Keratinocyte (primary cell): Measurements from ENCODE around the gene TPCN2. TPM values are rescaled to one million over a fixed set of nuclear protein-coding genes. Genes with fewer than 3 reads are reported as not detected.
"Not testable (repeated sequence)": the region's sequence is repeated elsewhere in the genome, so short reads cannot be mapped to it uniquely, and the experiment has no call there.

Source experiments
- DNase-seq: peaks from one replicate; pipeline ENCODE4 v3.0.0-alpha.2; 2011; ENCODE audit warnings: low read depth, missing footprints, low spot score
- FAIRE-seq: peaks from 2 replicates; lab custom pipeline; 2011; peaks lifted over from hg19 to GRCh38; lab: Jason Lieb, UNC
- H2AFZ ChIP-seq: 2 replicates; pipeline ENCODE4 v1.6.0; 2012; ENCODE audit warnings: low read length, control low read depth, inconsistent platforms; ENCODE audit not compliant: control insufficient read depth
- H3K27ac ChIP-seq: 2 replicates; pipeline ENCODE4 v1.5.1; 2011; ENCODE audit warnings: low read length; ENCODE audit not compliant: control insufficient read depth, insufficient read depth
- H3K27me3 ChIP-seq: 3 replicates; pipeline ENCODE4 v1.6.0; 2011; ENCODE audit warnings: low read length; ENCODE audit not compliant: control insufficient read depth, insufficient read depth; ENCODE audit errors: extremely low read depth
- H3K36me3 ChIP-seq, 2 experiments: 2 replicates in 1 of 2; 3 replicates in 1 of 2; pipeline ENCODE4 v1.5.1; 2011; ENCODE audit warnings: low read length in 2 of 2, mild to moderate bottlenecking in 1 of 2; ENCODE audit not compliant: control insufficient read depth in 2 of 2, insufficient read depth in 2 of 2; ENCODE audit errors: extremely low read depth in 1 of 2
- H3K4me1 ChIP-seq: 3 replicates; pipeline ENCODE4 v1.5.1; 2011; ENCODE audit warnings: low read length; ENCODE audit not compliant: control insufficient read depth, insufficient read depth; ENCODE audit errors: extremely low read depth
- H3K4me2 ChIP-seq: 3 replicates; pipeline ENCODE4 v1.6.0; 2011; ENCODE audit warnings: low read depth, low read length; ENCODE audit not compliant: control insufficient read depth, insufficient read depth; ENCODE audit errors: extremely low read depth
- H3K4me3 ChIP-seq, 3 experiments: fragments of 200-600 bp in 1 of 3; sonication (generic) in 1 of 3; 2 replicates in 2 of 3; 3 replicates in 1 of 3; pipeline ENCODE4 v1.5.1; 2011 to 2016; ENCODE audit warnings: low read length in 3 of 3, mild to moderate bottlenecking in 3 of 3, control low read depth in 2 of 3, inconsistent platforms in 1 of 3, low read depth in 1 of 3, mixed read lengths in 1 of 3, mixed run types in 1 of 3, moderate library complexity in 1 of 3; ENCODE audit not compliant: control insufficient read depth in 2 of 3, insufficient read depth in 2 of 3; ENCODE audit errors: extremely low read depth in 1 of 3
- H3K79me2 ChIP-seq: 2 replicates; pipeline ENCODE4 v1.6.0; 2012; ENCODE audit warnings: low read length; ENCODE audit not compliant: control insufficient read depth, insufficient read depth
- H3K9ac ChIP-seq: 3 replicates; pipeline ENCODE4 v1.6.0; 2011; ENCODE audit warnings: low read length; ENCODE audit not compliant: control insufficient read depth, insufficient read depth; ENCODE audit errors: extremely low read depth
- H3K9me1 ChIP-seq: 3 replicates; pipeline ENCODE4 v1.6.0; 2011; ENCODE audit warnings: low read length; ENCODE audit not compliant: control insufficient read depth, insufficient read depth; ENCODE audit errors: extremely low read depth
- H3K9me3 ChIP-seq: 2 replicates; pipeline ENCODE4 v1.5.1; 2012; ENCODE audit warnings: low read depth, low read length; ENCODE audit not compliant: control insufficient read depth
- H4K20me1 ChIP-seq: 3 replicates; pipeline ENCODE4 v1.6.0; 2011; ENCODE audit warnings: low read length; ENCODE audit not compliant: control insufficient read depth, insufficient read depth; ENCODE audit errors: extremely low read depth
- EZH2 ChIP-seq: IDR thresholded peaks from one replicate; pipeline ENCODE4 v1.6.1; 2012; ENCODE audit warnings: inconsistent platforms, mild to moderate bottlenecking, low read length, moderate library complexity
- dilution Hi-C: fragments of 300-500 bp; cut with MboI; formaldehyde crosslinking; loops from one replicate; pipeline ENCODE4 v1.7.0; 2020; ENCODE audit warnings: low sequenced_read_pairs; ENCODE audit not compliant: extremely low pct_ligation_motif_present
- polyA minus RNA-seq, 3 experiments: library from RNA; depleted of rRNA, polyadenylated mRNA; stranded (reverse); fragments of >200 nt; gene quantifications; 1 replicate in 1 of 3; 2 replicates in 1 of 3; 3 replicates in 1 of 3; pipeline ENCODE4 v1.2.3, GENCODE V29; 2011
- polyA plus RNA-seq, 5 experiments: library from polyadenylated mRNA; depleted of rRNA in 3 of 5; stranded (reverse) in 3 of 5; stranded (forward) in 1 of 5; unstranded in 1 of 5; fragments of >200 nt; gene quantifications; 1 replicate in 1 of 5; 2 replicates in 3 of 5; 3 replicates in 1 of 5; pipeline versions ENCODE4 v1.2.1 to v1.2.3, GENCODE V29; 2011 to 2012; ENCODE audit warnings: missing spikeins in 2 of 5, low read depth in 1 of 5, low replicate concordance in 1 of 5
- TF ChIP-seq, protein P1 (sequence below), 3 experiments: IDR thresholded peaks in 1 of 3; conservative IDR thresholded peaks in 1 of 3; optimal IDR thresholded peaks in 1 of 3; 2 replicates in 2 of 3; 3 replicates in 1 of 3; pipeline versions ENCODE3 to v1.5.1; 2011; ENCODE audit warnings: low read length in 3 of 3, mild to moderate bottlenecking in 3 of 3, moderate library complexity in 2 of 3, control low read depth in 1 of 3, inconsistent platforms in 1 of 3; ENCODE audit not compliant: insufficient read depth in 2 of 3; ENCODE audit errors: extremely low read depth in 1 of 3

Gene TPCN2
- polyA plus RNA-seq (7.7 to 12.0 TPM (median 10.0 TPM) in 3 replicates), polyA minus RNA-seq (8.8 to 21.3 TPM (median 15.6 TPM) in 3 replicates)
- polyA plus RNA-seq (2011; ENCODE audit: low read depth) = 1.6 TPM
- polyA plus RNA-seq (2011; cell fraction: cytosol; rRNA removed) = 3.9 and 5.0 TPM in 2 replicates
- polyA plus RNA-seq (2011; cell fraction: nucleus; rRNA removed) = 33.4 and 36.4 TPM in 2 replicates
- polyA plus RNA-seq (2012; ENCODE audit: low replicate concordance) = 4.0 and 9.5 TPM in 2 replicates
- 7.3 TPM for polyA minus RNA-seq (2011; cell fraction: cytosol; rRNA and poly(A)+ RNA removed)
- polyA minus RNA-seq (2011; cell fraction: nucleus; rRNA and poly(A)+ RNA removed) = 26.0 and 29.0 TPM in 2 replicates

DNA sequence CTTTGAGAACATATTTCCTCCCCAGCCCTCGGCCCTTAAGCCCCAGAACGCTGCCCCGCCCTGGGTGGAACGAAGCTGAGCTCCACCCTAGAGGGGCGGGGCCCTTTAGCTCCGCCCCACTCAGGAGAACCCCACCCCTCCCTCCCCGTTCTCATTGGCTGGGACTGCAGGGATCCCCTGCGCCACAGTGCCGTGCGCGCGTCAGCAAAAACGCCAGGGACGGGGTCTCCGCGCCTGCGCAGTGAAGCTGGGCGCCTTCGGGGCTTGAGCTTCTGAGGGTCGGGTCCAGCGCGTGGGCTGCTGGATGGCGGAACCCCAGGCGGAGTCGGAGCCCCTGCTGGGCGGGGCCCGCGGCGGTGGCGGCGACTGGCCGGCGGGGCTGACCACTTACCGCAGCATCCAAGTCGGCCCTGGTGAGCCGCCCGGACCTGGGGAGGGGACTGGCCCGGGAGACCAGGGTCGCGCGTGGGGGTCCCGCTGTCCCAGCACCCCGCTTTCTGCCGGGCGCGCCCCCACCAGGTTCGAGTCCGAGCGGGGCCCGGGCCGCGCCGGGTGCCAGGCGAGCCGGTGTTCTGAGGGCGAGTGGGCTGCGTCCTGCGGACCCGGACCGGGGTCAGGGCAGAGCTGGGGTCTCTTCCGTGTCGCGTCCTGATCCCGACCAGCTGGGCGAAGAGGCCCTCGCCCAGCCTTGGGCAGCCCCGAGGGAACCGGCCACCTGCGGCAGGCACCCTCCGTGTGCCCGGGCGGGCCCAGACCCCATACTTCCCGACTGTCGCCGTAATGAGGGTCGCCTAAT is at the start of gene TPCN2:
TPCN2 (plus strand) TSS at position 239 of the 796 bp plus-strand sequence; CDS start at position 305, 66 bp downstream.
- FAIRE-seq = peak; percentile 9
- dilution Hi-C loops = no loop called here
- Histone ChIP-seq H3K36me3 (no peaks in the 10 kb centered on the region), H3K4me3 (peak within 1 kb of the TSS; percentile 82 to 94 (median 83)), H3K9me3 (no peaks in the 10 kb centered on the region), H3K27me3 (no peaks in the 10 kb centered on the region), H3K9ac (peak within 1 kb of the TSS; percentile 89), H3K79me2 (peaks cover 48% of the 10 kb centered on the region), H2AFZ (peak within 1 kb of the TSS; percentile 79), H3K4me1 (peaks cover 24% of the 10 kb centered on the region), H3K27ac (peak within 1 kb of the TSS; percentile 71), H4K20me1 (no peaks in the 10 kb centered on the region), H3K4me2 (peak within 1 kb of the TSS; percentile 92), H3K9me1 (no peaks in the 10 kb centered on the region)
- TF ChIP-seq, protein P1, sequence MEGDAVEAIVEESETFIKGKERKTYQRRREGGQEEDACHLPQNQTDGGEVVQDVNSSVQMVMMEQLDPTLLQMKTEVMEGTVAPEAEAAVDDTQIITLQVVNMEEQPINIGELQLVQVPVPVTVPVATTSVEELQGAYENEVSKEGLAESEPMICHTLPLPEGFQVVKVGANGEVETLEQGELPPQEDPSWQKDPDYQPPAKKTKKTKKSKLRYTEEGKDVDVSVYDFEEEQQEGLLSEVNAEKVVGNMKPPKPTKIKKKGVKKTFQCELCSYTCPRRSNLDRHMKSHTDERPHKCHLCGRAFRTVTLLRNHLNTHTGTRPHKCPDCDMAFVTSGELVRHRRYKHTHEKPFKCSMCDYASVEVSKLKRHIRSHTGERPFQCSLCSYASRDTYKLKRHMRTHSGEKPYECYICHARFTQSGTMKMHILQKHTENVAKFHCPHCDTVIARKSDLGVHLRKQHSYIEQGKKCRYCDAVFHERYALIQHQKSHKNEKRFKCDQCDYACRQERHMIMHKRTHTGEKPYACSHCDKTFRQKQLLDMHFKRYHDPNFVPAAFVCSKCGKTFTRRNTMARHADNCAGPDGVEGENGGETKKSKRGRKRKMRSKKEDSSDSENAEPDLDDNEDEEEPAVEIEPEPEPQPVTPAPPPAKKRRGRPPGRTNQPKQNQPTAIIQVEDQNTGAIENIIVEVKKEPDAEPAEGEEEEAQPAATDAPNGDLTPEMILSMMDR (optimal IDR thresholded peaks at IDR 0.05 in 1 of 3, IDR thresholded peaks at IDR 0.05 in 1 of 3, conservative IDR thresholded peaks at IDR 0.05 in 1 of 3; ENCODE audit: extremely low read depth in 1 of 3, insufficient read depth in 2 of 3, low read length in 3 of 3) = no peak
- no peak for TF ChIP-seq EZH2
- DNase-seq = peak; percentile 92

DNA sequence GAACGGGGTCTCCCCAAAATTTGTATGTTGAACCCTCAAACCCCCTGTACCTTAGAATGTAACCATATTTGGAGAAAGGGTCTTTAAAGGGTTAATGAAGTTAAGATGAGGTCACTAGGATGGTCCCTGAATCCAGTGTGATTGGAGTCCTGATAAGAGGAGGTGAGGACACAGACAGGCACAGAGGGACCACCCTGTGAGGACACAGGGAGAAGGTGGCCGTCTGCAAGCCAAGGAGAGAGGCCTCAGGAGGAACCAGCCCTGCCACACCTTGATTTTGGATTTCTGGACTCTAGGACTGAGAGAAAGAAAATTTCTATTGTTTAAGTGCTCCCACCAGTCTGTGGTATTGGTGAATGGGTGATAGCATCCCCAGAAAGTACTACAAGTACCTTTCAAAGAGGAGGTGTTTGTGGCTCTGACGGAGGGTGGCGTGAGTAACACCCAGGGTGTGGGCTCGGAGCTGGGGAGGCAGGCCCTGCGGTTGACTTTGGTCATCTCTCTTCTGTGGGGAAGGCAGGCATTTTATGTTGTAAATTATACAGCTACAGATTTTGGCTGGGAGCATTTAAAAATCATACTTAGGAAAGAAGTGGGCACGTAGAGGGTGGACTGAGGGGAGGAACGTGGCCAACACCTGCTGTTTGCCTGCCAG is 49.5 kb upstream of the TPCN2 start:
- Histone ChIP-seq H3K9me3 (no peaks in the 10 kb centered on the region), H3K4me2 (no peak overlapping the region), H4K20me1 (no peaks in the 10 kb centered on the region), H3K9ac (no peak overlapping the region), H3K4me1 (peaks cover 3% of the 10 kb centered on the region), H3K9me1 (no peaks in the 10 kb centered on the region), H3K36me3 (no peaks in the 10 kb centered on the region), H2AFZ (no peak overlapping the region), H3K27ac (no peak overlapping the region), H3K79me2 (no peaks in the 10 kb centered on the region), H3K27me3 (peaks cover 7% of the 10 kb centered on the region), H3K4me3 (no peak overlapping the region)
- dilution Hi-C loops = no loop called here
- FAIRE-seq (no peak), DNase-seq (no peak)
- TF ChIP-seq, protein P1 (optimal IDR thresholded peaks at IDR 0.05 in 1 of 3, IDR thresholded peaks at IDR 0.05 in 1 of 3, conservative IDR thresholded peaks at IDR 0.05 in 1 of 3; ENCODE audit: extremely low read depth in 1 of 3, insufficient read depth in 2 of 3, low read length in 3 of 3) = no peak
- no peak for TF ChIP-seq EZH2

DNA sequence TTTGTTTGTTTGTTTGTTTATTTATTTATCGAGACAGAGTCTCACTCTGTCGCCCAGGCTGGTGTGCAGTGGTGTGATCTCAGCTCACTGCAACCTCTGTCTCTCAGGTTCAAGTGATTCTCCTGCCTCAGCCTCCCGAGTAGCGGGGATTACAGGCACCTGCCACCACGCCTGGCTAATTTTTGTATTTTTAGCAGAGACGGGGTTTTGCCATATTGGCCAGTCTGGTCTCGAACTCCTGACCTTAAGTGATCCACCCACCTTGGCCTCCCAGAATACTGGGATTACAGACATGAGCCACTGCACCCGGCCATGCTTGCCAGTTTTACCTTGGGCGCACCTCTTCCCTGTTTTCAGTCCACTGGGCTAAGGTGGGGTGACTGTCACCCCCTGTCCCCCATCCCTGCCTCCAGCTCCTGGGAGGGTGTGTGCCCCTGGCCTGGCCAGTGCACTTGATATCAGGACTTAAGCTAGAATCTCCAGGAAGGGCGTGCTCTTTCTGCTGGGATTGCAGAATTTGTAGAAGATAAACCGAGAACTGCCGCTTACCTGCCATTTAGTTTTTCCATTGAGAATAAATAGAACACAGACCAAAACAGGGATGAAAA is 48.9 kb upstream of the TPCN2 start:
- H3K27ac ChIP-seq, H3K4me3 ChIP-seq, DNase-seq, H3K9me1 ChIP-seq, H3K36me3 ChIP-seq, H3K27me3 ChIP-seq, FAIRE-seq, dilution Hi-C loops, H3K9ac ChIP-seq, H4K20me1 ChIP-seq, H2AFZ ChIP-seq, H3K4me1 ChIP-seq, H3K4me2 ChIP-seq, H3K9me3 ChIP-seq, H3K79me2 ChIP-seq: not testable (repeated sequence)
